Posterior cingulate gyrus (tissue), 11 donors: Measurements from ENCODE around the gene RSBN1.
"Not testable (repeated sequence)": the region's sequence is repeated elsewhere in the genome, so short reads cannot be mapped to it uniquely, and the experiment has no call there.

Source experiments
- DNase-seq, 10 donors: peaks; one replicate each; pipeline versions ENCODE4 v3.0.0 to v3.0.0-alpha.2; 2020 to 2021; ENCODE audit warnings: mixed read lengths in 3 of 10
- intact Hi-C: fragments of 100-400 bp; cut with DNase I; formaldehyde crosslinking; loops from one replicate; pipeline ENCODE4 v1.15.1; 2023

Gene RSBN1

GRCh38 chr1:113811888-113812660, at the start of gene RSBN1:
Gene RSBN1 (minus strand): TSS chr1:113812476. CDS start chr1:113812412, 64 bp downstream.
- intact Hi-C loops = loop anchor here (1.0 to 5.0 kb wide), 4 partner anchors 55 to 905 kb away; partner anchors contain the start of genes DCLRE1B, HIPK1, NRAS and PHTF1
- DNase-seq = peak; percentile 99 to 100 (median 99)

DNA sequence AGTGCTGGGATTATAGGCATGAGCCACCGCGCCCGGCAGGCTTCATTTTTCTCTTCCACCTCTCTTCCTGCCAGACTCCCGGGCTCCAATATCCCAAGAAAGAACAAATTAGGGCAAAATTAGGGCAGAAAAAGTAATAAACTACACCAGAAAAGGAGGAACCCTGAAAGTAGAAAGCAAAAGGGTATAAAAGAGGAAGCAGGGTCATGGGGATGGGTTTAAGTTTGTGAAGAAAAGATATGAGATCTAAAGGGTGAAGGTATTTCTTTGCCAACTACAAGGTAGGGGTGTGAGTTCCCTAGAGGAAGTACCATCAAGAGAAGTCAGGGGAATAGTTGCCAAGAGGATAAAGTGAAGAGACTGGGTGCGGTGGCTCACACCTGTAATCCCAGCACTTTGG, 49.4 kb upstream of the RSBN1 start:
- no peak for DNase-seq
- intact Hi-C loops = no loop called here

- no peak for DNase-seq
- intact Hi-C loops = no loop called here
These were observed 48.6 kb upstream of the RSBN1 start for GRCh38 chr1:113860891-113861290.

GRCh38 chr1:113859478-113860175, 47.4 kb upstream of the RSBN1 start:
- no peak for DNase-seq
- intact Hi-C loops = no loop called here

DNA sequence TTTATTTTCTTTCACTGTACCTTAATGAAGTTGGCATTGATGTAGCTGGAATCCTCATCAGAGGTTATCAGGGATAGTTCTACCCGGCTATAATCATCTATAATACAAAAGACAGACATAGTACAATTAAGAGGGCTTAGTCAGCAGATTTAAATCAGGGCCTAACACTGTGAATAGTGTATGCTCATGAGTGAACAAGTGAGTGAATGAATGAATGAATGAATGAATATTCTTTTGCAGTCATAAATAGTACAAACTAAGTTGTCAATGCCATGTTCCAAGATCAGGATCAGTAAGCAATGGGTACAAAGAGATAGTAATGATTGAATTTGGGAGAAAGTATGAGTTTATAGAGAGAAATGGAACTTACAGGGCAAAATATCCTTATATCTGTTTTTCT, 46.7 kb upstream of the RSBN1 start:
- intact Hi-C loops = no loop called here
- DNase-seq = no peak

- DNase-seq = no peak
- intact Hi-C loops = no loop called here
These were observed 46.1 kb upstream of the RSBN1 start for GRCh38 chr1:113858418-113858817.

GRCh38 chr1:113857776-113858175, 45.5 kb upstream of the RSBN1 start:
- intact Hi-C loops = no loop called here
- DNase-seq = no peak

GRCh38 chr1:113856401-113856790, 44.1 kb upstream of the RSBN1 start:
- intact Hi-C loops = no loop called here
- no peak for DNase-seq

GRCh38 chr1:113855630-113856400, 43.5 kb upstream of the RSBN1 start:
- intact Hi-C loops = no loop called here
- DNase-seq = no peak

DNA sequence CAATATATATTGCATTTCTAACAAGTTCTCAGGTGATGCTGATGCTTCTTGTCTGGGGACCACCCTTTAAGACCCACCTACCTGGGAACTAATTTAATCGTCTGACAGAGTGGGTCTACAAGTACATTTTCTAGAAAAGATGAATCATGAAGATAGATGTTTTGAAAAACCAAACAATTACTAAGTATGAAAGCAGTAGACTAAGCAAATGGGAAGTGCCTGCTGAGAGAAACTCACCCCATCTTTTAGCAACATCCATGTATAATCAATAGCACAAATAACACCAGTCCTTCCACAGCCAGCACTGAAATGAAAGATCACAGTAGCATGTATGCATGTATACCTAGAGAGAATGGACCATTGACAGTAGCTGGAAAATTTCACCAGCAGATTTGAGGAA, 42.0 kb upstream of the RSBN1 start:
- no peak for DNase-seq
- intact Hi-C loops = no loop called here

DNA sequence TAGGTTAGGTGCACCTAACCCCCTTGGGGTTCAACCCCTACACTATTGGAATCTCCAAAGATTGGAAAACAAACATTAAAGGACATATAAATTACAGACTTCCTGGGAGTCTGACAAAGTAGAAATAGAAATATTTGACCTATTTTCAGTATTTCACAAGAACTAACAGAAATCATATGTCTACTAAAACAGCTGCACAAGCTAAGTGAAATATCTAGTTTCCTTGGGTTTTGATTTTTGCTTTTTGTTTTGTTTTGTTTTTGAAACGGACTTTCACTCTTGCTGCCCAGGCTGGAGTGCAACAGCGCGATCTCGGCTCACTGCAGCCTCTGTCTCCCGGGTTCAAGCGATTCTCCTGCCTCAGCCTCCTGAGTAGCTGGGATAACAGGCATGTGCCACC, 40.4 kb upstream of the RSBN1 start:
- intact Hi-C loops, DNase-seq: not testable (repeated sequence)

- intact Hi-C loops = no loop called here
These were observed 38.0 kb upstream of the RSBN1 start for GRCh38 chr1:113850127-113850796.

GRCh38 chr1:113849072-113849471, 36.8 kb upstream of the RSBN1 start:
- no peak for DNase-seq
- intact Hi-C loops = no loop called here

More at GRCh38 chr1:113850127-113850796, 38.0 kb upstream of the RSBN1 start:
- no peak for DNase-seq

GRCh38 chr1:113846391-113847035, 34.2 kb upstream of the RSBN1 start:
- DNase-seq = no peak
- intact Hi-C loops = no loop called here

- DNase-seq = no peak
- intact Hi-C loops = loop anchor here (10.0 kb wide), 1 partner anchor 138 kb away; the partner anchor contains the start of gene OLFML3
These were observed 24.3 kb upstream of the RSBN1 start for GRCh38 chr1:113836534-113836933.

GRCh38 chr1:113835686-113836290, 23.5 kb upstream of the RSBN1 start:
- intact Hi-C loops = loop anchor here (2.0 to 10.0 kb wide), 3 partner anchors 69 to 447 kb away; partner anchors contain the start of genes AP4B1, DCLRE1B and OLFML3
- DNase-seq = no peak

DNA sequence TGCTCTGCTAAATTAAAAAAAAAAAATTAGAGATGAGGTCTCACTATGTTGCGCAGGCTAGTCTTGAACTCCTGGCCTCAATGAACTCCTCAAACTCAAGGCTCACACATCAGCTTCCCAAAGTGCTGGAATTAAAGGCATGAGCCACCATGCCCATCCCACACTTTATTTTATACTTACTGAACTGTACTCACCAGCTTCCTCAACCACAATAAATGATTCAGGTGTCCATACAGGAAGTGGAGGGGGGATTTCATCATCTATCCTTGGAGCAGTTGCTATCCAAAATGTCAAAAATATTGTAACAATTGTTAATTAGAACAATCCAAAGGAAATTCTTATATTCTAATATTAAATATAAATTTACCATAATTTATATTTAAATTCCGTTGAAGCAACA, 22.4 kb upstream of the RSBN1 start:
- DNase-seq = no peak
- intact Hi-C loops = loop anchor here (2.0 to 10.0 kb wide), 3 partner anchors 70 to 448 kb away; partner anchors contain the start of genes AP4B1, DCLRE1B and OLFML3

DNA sequence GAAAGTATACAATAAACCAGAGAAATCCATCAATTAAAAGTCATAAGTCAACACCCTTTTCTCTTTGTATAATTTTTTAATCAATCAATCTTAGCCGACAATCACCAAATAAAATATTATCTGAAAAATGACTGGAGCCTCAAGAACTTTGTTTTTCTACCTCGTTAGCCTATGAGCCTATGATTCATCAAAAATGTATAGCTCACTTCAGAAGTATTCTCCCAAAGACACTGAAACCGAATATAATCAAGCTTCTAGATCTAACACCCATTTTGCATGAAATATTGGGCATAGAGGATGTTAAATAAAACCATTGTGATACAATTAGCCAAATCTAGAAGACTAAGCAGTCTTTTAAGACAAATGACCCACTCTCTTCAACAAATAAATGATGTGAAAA, 17.8 kb upstream of the RSBN1 start:
- no peak for DNase-seq
- intact Hi-C loops = loop anchor here (10.0 kb wide), 1 partner anchor 145 kb away; the partner anchor contains the start of gene OLFML3

GRCh38 chr1:113821916-113822315, 9.6 kb upstream of the RSBN1 start:
- no peak for DNase-seq
- intact Hi-C loops = no loop called here
